Stimulated activated CD8-positive, alpha-beta memory T cell treated with anti-CD3 and anti-CD28 coated beads, Interleukin-4, amount 100 ng/mL, for 4 hours (primary cell): ENCODE data around the gene PIK3CA.

Source experiments
- DNase-seq, 2 donors: peaks; one replicate each; pipeline ENCODE4 v3.0.0-alpha.2; 2020; ENCODE audit warnings: low read depth in 2 of 2, low spot score in 1 of 2

Gene PIK3CA

GRCh38 chr3:179156775-179157174, 8.6 kb downstream of the PIK3CA start:
- no peak for DNase-seq

- no peak for DNase-seq
Observed at GRCh38 chr3:179158336-179159039, 10.3 kb downstream of the PIK3CA start.

DNA sequence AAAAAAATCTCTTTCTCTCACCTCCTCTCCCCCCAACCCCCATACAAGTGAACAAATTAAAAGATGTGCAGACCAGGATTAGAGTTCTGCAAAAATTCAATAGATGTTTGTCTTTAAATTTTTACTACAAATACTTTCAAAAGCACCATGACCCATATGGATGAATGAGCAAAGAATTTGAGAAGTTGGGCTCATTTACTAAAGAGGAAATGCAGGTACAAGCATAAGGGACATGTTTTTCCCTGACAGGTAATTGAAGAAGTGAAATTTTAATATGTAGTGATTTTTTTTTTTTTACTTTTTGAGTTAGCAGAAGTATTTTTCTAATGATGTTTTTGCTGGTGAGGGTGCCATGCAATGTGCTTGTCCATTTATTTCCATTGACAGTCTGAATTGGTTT, 15.3 kb downstream of the PIK3CA start:
- DNase-seq: no peak

- no peak for DNase-seq
Observed at GRCh38 chr3:179164857-179165256, 16.7 kb downstream of the PIK3CA start.

- no peak for DNase-seq
Observed at GRCh38 chr3:179166561-179167201, 18.5 kb downstream of the PIK3CA start.

DNA sequence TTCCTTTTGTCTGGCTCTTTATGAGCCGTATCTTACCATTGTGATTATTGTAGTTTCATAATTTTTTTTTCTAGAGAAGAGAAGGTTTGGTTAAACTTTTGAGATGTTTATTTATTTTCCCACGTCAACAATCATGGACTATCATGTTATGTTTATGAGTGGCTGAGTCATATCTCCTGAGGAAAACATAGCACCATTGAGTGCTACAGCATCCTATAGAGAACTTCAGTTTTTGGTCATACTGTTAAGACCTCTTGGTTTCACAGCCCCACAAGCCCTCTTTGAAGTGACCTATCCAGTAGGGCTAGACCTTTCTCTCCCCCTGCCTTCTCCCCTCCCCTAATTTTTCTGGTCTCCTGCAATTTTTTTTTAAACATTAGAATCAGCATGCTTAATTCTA, 20.8 kb downstream of the PIK3CA start:
- no peak for DNase-seq

DNA sequence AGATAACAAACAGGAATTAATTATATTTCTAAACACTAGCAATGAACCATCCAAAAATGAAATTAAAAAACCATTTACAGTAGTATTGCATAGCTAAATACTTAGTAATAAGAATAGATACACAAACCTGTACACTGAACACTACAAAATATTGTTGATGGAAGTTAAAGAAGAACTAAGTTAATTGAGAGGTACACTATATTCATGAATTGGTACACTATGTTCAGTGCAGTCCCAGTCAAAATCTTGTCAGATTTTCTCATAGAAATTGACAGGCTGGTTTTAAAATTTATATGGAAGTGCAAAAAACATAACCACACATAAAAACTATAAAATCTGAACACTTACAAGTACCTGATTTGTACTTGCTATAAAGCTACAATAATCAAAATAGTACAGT, 24.4 kb downstream of the PIK3CA start:
- DNase-seq: no peak

DNA sequence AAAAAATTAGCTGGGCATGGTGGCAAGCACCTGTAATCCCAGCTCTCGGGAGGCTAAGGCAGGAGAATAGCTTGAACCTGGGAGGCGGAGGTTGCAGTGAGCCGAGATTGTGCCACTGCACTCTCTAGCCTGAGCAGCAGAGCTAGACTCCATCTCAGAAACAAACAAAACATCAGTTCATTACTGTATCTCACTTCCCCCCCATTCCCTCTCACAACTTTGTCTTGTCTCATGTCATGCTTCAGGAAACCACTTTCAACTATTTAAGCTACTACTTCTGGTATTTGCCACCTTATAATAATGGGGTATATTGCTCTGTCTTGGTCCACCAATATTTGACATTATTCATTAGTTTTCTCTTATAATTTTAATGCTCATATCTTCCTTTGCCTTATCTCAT, 26.2 kb downstream of the PIK3CA start:
- DNase-seq: no peak

- no peak for DNase-seq
Observed at GRCh38 chr3:179174898-179175297, 26.7 kb downstream of the PIK3CA start.

- no peak for DNase-seq
Observed at GRCh38 chr3:179175358-179175757, 27.2 kb downstream of the PIK3CA start.

GRCh38 chr3:179177611-179178010, 29.5 kb downstream of the PIK3CA start:
- no peak for DNase-seq

GRCh38 chr3:179179256-179179655, 31.1 kb downstream of the PIK3CA start:
- no peak for DNase-seq

DNA sequence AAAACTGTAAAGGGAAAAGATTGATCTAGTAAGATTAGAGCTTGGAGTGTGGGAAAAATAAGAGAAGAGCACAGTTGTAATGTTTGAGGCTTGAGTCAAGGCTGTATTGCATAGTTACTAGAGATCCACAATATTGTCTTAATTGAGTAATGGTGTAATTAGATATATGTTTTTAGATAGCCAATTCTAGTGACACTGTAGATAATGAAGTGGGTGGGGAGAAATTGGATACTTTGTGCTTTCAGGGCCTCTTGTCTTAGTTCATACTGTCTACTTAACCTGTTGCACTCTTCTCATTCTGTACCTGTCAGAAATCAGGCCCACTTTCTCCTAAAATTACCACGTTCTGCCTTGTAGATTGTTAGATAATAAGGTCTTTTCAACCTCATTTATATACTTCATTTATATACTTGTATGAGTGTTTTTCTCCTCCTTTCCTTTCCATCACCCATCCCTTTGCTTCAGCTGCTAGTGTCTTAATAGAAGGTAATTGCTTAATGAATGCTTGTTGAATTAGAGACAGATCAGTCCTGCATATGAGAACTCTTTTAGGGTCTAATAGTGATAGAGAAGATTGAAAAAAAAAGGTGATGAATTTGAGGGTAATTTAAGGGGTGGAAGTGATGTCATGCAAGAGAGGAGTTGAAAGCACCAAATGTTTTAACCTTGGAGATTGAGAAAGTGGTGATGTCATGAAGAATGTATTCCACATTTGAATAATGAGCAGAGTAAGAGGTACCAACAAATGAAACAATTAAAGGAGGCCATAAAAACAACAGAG, 32.0 kb downstream of the PIK3CA start:
- DNase-seq: no peak

DNA sequence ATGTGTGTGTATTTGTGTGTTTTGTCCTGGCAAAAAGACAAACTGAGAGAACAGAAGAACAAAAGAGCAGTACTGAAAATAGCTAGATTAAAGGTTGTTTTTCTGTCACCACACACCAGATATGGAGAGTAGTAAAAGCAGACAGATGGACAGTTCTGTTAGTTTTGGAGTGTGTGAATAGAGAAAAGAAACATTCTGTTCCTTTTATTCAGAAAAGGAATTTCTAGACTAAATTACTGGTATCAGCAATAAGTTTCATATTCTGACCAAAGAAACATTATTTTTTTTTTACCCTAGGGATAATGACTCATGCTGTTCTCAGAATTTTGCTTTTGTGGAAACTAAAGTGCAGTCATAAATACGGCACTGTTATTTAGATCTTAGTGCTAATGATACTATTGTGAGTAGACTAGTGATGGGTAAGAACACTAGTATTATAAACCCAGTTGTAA, 32.9 kb downstream of the PIK3CA start:
- DNase-seq: no peak

GRCh38 chr3:179181993-179182551, 33.9 kb downstream of the PIK3CA start:
- DNase-seq: no peak

DNA sequence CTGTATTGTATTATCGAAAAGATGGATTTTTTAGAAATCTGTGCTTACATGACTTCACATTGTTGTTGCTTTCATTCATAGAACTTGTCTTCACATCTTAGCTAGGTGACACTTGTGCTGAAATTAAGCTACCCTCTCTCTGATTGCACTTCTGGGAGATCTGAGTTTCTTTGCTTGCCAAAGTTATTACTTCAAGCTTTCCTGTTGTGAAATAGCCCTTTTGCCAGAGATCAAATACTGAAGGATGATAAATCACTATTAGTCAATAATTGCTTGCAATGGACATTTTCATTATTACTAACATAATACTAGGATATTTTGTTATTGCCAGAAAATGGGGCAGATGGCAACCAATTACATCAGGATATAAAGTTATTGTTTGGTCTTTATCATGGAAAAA, 34.7 kb downstream of the PIK3CA start:
- DNase-seq: no peak

GRCh38 chr3:179184826-179185225, 36.7 kb downstream of the PIK3CA start:
- no peak for DNase-seq

DNA sequence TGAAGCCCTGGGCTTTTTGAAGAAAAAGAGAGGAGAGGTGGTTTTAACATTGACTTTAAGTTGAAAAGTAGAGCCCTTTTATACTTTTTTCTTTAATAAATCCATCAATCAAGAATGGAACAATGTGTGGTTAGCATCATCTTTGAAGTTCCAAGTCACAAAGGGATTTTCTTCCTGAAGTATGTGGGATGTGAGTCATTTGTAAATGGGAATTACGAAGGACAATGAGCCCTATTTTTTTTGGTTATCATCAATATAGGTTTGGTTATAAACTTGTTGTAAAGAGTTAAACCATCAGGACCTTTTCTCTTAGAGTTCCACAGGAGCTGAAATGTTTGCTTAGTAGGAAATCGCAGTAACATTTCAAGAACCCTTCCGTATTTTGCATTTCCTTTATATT, 38.3 kb downstream of the PIK3CA start:
- DNase-seq: no peak

- DNase-seq: no peak
Observed at GRCh38 chr3:179189759-179190158, 41.6 kb downstream of the PIK3CA start.

DNA sequence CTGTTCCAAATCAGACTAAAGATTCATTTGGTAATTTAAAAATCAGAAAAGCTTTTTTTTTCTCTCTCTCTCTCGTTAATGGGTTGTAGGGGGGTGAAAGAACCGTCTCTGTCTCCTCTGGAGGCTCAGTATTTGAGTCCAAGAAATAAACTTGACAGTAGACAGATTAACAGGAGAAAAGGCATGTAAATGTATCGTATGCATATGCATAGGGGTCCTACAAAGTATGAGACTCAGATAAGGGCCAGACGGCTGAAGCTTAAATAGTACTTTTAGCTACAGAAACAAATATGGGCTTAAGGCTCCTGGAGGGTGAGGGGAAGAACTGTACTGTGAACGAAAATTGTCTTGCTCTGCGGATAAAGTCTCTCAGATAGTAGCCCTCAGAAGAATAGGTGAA, 42.4 kb downstream of the PIK3CA start:
- DNase-seq: no peak

GRCh38 chr3:179192542-179192941, 44.4 kb downstream of the PIK3CA start:
- DNase-seq: no peak

- DNase-seq: no peak
Observed at GRCh38 chr3:179194931-179195330, 46.8 kb downstream of the PIK3CA start.
